HG02970 (cell line): Measurements from ENCODE around the gene HNRNPA0.
A peak's percentile ranks its signal among the peaks of the same experiment; 100 is the strongest.
"Not testable (repeated sequence)": the region's sequence is repeated elsewhere in the genome, so short reads cannot be mapped to it uniquely, and the experiment has no call there.

ENCODE experiments used
- ATAC-seq: cut with Tn5 transposase; IDR thresholded peaks from one replicate; pipeline ENCODE4 v1.9.1; 2021; ENCODE audit warnings: mild to moderate bottlenecking, moderate library complexity, moderate number of reproducible peaks; ENCODE audit not compliant: unreplicated experiment, low FRiP score

HNRNPA0 gene

DNA sequence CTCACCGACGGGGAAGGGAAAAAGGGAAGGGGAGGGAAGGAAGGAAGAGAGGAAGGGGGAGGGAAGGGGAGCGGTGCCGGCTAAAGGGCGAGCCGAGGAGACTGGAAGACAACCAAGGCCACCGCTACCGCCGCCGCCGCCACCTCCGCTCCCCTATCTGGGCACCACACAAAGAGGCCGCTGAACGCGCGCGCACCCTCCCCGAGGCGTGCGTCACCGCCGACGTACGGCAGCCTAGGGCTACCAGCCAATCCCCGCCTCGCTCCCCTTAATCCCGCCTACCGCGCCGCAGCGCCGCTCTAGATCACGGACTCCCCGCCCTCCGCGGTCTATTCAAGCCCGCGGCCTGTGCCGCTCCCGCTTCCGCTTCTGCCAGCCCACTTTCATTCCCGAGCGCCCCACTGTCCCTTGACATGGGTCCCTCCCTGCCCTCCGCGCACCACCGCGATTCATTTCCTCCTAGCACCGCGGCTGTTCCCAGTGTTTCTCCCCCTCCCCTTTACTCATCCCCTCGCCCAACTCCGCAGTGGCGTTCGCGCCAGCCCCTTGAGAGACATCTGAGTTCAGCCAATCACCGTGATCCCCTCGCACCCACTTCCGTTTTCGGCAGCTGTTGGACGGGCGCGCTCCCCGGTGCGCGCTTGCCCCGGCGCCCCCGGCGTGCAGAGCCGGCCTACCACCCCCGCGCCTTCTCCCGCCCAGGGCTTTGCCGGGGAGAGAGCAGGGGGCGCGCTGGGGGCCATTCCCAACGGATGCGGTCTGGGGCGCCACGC, at the start of gene HNRNPA0:
Gene HNRNPA0, minus strand, starts transcription at position 176 of the 773 bp plus-strand sequence. CDS start 297 bp downstream, outside the sequence.
- peak; percentile 74 for ATAC-seq

- ATAC-seq, result no peak
Observed at GRCh38 chr5:137802282-137803210, 48.4 kb upstream of the HNRNPA0 start.

DNA sequence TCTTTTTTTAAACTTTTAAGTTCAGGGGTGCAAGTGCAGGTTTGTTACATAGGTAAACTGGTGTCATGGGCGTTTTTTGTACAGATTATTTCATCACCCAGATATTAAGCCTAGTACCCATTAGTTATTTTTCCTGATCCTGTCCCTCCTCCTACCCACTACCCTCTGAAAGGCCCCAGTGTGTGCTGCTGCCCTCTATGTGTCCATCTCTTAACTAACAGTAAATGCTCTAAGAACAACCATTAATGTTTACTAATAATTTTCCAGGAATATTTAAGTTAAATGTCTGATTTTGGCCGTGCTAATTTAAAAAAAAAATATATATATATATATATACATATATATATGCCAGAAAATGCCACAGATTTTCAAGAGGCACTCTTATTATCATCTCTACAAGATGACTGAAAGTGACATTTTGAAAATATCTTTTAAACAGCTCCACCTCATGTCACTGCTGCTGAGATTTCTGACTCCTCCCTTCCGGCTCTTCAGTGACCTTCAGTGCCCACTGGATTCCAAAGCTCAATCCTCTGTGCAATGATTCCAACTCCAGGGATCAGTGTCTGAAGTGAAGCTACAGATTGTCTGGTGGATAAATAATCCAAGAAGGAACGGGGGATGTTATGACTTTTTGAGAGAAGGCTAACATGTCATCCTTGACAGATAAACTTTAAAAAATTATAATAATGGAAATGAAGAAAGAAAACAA, 46.7 kb upstream of the HNRNPA0 start:
- ATAC-seq, result no peak

GRCh38 chr5:137796279-137796678, 42.1 kb upstream of the HNRNPA0 start:
- ATAC-seq, result no peak

DNA sequence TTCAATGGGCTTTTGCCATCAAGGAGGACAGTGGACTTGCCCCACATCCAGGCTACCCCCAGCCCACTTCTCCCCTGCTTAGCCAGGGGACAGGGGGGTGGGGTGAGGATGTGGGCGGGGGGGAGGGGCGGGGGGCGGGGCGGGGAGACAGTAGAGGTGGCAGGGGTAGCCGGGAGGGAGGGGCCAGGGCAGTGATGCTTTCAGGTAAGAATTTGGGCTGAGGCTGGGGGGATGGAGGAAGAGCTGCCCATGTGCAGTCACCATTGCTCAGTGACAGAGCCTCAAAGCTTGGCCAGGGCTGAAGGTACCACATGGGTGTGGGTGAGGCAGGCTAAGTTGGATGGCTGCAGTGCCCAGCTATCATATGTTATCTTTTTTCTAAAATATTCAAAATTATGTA, 40.7 kb upstream of the HNRNPA0 start:
- ATAC-seq, result no peak

DNA sequence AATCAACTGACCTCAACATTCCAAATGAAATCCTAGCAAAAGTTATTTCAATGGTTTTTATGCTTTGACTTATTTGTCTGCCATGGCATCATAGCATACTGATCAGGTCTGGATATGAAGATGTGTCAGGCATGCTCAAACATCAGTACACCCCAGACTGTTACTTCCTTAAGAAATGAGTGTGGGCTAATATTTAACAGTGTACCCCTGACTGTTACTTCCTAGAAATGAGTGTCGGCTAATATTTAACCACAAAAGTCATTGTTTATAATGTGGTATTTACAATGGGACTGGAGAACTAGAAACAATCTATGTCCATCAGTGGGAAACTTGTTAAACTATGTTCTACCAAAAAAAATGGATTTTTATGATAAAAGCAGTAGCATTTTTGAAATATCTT, 38.1 kb upstream of the HNRNPA0 start:
- no peak for ATAC-seq

GRCh38 chr5:137791799-137792198, 37.6 kb upstream of the HNRNPA0 start:
- no peak for ATAC-seq

DNA sequence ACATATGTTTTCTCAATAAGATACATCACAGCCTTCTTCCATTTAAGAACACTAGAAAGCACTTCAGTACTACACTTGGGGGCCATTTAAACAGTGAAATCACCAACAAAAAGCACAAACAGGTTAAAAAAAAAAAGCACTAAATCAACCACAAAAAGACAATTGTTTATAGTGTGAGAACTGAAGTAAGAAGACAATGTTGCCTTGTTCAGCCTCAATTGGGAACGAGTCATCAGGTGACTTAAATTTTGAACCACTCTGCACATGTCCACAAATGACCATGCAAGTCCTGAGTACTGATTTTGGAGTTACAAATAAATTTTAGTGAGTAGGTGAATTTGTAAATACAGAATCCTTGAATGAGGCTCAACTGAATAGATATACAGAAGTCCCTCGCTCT, 37.2 kb upstream of the HNRNPA0 start:
- ATAC-seq, result no peak

GRCh38 chr5:137788560-137788959, 34.4 kb upstream of the HNRNPA0 start:
- ATAC-seq, result not testable (repeated sequence)

DNA sequence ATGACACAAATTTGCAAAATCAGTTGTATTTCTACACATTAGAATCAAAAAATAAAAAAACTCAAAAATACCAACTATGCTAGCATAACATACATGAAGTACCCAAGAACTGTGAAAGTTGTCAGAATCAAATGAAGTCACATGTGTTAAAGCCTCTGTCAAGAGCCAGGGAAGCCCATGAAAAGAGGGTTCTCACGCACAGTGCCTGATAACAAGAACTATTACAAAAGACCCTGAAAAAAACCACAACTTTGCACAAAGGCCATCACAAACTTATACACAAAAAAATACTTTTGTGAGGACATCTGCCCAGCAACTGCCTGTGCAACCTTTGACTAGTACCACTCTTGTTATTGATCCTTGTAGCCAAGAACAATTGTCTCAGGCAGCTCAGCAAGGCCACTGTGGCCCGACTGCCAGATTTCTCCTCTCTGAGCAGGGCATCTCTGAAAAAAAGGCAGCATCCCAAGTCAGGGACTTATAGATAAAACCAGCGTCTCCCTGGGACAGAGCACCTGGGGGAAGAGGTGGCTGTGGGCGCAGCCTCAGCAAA, 28.9 kb upstream of the HNRNPA0 start:
- ATAC-seq, result no peak

DNA sequence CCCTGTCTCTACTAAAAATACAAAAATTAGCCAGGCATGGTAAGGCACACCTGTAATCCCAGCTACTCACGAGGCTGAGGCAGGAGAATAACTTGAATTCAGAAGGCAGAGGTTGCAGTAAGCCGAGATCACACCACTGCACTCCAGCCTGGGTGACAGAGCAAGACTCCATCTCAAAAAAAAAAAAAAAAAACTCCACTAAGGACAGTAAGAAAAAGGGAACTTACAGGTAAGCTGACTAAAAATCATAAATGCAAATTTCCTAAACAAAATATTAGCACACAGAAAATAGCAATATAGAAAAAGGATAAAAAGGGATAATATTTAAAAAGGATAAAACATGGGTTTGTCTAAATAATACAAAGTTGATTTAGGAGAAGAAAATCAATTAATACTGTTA, 27.9 kb upstream of the HNRNPA0 start:
- ATAC-seq, result no peak

- no peak for ATAC-seq
Observed at GRCh38 chr5:137778772-137779564, 24.8 kb upstream of the HNRNPA0 start.

DNA sequence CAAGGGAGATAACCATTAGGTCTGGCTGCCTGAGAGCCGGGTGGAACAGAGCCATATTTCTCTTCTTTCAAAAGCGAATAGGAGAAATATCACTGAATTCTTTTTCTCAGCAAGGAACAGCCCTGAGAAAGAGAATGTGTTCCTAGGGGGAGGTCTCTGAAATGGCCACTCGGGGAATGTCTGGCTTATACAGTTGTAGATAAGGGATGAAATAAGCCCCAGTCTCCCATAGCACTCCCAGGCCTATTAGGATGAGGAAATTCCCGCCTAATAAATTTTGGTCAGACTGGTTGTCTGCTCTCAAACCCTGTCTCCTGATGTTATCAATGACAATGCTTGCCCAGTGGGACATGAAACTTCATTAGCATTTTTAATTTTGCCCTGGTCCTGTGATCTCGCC, 13.8 kb upstream of the HNRNPA0 start:
- ATAC-seq, result not testable (repeated sequence)

DNA sequence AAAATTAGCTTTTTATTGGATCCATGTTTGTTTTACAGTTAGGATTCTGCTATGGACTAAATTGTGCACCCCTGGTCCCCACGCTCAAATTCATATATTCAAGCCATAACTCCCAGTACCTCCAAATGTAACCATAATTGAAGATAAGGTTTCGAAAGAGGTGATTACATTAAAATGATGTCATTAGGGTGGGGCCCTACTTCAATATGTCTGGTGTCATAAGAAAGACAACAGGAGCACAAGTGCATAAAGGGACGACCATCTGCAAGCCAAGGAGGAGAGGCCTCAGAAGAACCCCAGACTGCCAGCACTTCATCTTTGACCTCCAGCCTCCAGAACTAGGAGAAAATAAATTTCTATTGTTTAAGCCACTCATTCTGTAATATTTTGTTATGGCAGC, 7.4 kb upstream of the HNRNPA0 start:
- ATAC-seq, result no peak

DNA sequence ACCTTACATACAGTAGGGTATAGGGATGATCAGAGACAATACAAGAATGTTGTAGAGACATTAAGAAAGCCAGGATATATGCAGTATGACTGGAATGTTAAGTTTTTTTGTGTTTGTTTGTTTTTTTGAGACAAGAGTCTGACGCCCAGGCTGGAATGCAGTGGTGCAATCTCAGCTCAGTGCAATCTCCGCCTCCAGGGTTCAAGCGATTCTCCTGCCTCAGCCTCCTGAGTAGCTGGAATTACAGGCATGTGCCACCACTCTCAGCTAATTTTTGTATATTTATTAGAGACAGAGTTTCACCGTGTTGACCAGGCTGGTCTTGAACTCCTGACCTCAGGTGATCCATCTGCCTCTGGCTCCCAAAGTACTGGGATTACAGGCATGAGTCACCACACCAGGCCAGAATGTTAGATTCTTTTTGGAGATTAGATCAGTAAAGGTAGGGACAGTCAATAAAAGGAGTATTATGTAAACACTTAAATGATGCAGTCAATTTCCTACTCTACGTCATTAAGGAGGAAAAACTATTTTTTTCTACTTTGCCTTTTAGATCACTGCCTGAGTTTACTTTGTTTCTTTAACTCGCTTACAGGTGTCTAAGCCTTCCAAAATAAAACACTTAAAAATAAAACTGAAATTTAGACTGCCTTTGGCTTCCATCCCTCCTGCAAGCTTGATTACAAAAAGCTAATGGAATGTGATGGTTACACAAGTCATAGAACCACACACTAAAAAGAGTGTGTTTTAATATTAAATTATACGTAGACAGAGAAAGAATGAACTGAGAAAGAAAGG, 6.8 kb upstream of the HNRNPA0 start:
- ATAC-seq, result no peak

- no peak for ATAC-seq
Observed at GRCh38 chr5:137760294-137760693, 6.1 kb upstream of the HNRNPA0 start.

GRCh38 chr5:137758715-137759306, 4.6 kb upstream of the HNRNPA0 start:
- ATAC-seq, result no peak

GRCh38 chr5:137758121-137758520, 4.0 kb upstream of the HNRNPA0 start:
- no peak for ATAC-seq

- no peak for ATAC-seq
Observed at GRCh38 chr5:137757634-137758033, 3.5 kb upstream of the HNRNPA0 start.
